HEK293T (cell line): ENCODE measurements around the gene MRFAP1.

Experiments used
- BHLHE40 ChIP-seq: fragments of 450-650 bp; IDR thresholded peaks from 2 replicates; pipeline ENCODE4 v1.6.1; 2016; ENCODE audit warnings: mild to moderate bottlenecking, moderate library complexity, borderline replicate concordance
- CTBP1 ChIP-seq: fragments of 450-650 bp; IDR thresholded peaks from 2 replicates; pipeline ENCODE4 v1.6.1; 2016; ENCODE audit warnings: borderline replicate concordance
- ELF4 ChIP-seq: fragments of 450-650 bp; IDR thresholded peaks from 2 replicates; pipeline ENCODE4 v1.6.1; 2017; ENCODE audit warnings: antibody characterized with exemption
- FOXM1 ChIP-seq: fragments of 450-650 bp; IDR thresholded peaks from 2 replicates; pipeline ENCODE4 v1.6.1; 2017; ENCODE audit warnings: mild to moderate bottlenecking, borderline replicate concordance
- HDGF ChIP-seq: fragments of 450-650 bp; IDR thresholded peaks from 2 replicates; pipeline ENCODE4 v1.6.1; 2017; ENCODE audit warnings: antibody characterized with exemption, borderline replicate concordance
- LEF1 ChIP-seq: fragments of 450-650 bp; IDR thresholded peaks from 2 replicates; pipeline ENCODE4 v1.6.1; 2017; ENCODE audit warnings: mild to moderate bottlenecking, borderline replicate concordance
- SUZ12 ChIP-seq: fragments of 450-650 bp; IDR thresholded peaks from 2 replicates; pipeline ENCODE4 v1.6.1; 2016; ENCODE audit warnings: mild to moderate bottlenecking

DNA sequence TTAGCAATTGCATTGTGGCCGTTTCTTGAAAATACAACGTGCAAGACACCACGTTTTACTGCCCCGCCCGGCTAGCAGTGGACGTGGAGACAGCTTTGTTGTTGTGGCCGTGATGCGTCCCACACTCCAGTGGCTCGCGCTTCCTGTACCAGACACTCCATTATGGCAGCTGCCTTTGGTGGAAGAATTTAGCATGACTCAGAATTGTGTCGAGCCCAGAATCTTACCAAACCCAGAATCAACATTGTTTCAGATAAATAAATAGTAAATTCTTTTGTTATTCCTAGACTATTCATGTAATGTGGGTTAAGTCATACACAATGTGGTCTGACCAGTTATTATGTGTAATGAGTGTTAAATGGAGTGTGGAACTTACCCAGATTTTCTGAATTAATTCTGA, 27.9 kb downstream of the MRFAP1 start:
- TF ChIP-seq FOXM1: no peak
- TF ChIP-seq CTBP1: no peak
- no peak for TF ChIP-seq BHLHE40
- TF ChIP-seq HDGF: no peak
- no peak for TF ChIP-seq ELF4
- TF ChIP-seq LEF1: no peak
- no peak for TF ChIP-seq SUZ12
